ENCODE results near the gene LPCAT3.

DNA sequence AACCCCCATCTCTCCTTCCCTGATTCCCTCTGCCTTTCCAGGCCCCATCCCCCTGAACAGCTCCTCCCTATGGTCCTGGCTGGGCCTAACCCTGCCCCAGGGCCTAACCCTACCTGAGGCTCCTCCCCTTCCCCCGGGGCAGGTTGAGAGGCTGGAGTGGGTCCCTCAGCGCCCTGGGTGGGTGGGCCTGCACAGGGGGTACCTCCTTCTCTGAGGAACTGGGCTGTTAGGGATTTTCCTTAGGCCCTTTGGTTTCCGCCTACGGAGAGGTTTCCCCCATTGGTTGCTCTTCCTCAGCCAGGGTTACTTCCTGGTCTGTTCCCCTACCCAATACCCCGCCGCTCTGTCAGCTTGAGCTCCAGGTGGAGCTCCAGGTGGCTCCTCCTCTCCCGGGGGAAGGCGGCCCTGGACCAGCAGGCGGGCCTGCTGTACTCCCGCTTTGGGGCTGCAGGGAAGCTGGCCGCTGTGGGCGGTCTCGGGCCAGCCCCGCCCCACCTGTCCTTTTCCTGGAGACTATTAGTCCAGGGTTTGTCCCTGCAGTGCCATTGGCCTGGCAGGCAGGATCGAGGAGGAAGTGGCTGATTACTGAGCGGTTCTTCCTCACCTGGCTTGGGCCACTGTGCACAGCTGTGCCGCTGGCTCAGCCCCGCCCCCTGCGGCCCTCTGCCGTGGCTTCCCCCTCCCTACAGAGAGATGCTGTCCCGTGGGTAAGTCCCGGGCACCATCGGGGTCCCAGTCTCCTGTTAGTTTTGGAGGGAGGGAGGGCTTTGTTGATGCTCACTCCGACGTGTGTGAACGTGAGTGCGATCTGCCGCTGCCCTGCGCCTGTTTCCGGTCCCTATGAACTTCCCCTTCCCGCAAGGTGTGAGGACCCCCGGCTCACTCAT lies 72.0 kb downstream of the LPCAT3 start:
- TF ChIP-seq, protein P1, sequence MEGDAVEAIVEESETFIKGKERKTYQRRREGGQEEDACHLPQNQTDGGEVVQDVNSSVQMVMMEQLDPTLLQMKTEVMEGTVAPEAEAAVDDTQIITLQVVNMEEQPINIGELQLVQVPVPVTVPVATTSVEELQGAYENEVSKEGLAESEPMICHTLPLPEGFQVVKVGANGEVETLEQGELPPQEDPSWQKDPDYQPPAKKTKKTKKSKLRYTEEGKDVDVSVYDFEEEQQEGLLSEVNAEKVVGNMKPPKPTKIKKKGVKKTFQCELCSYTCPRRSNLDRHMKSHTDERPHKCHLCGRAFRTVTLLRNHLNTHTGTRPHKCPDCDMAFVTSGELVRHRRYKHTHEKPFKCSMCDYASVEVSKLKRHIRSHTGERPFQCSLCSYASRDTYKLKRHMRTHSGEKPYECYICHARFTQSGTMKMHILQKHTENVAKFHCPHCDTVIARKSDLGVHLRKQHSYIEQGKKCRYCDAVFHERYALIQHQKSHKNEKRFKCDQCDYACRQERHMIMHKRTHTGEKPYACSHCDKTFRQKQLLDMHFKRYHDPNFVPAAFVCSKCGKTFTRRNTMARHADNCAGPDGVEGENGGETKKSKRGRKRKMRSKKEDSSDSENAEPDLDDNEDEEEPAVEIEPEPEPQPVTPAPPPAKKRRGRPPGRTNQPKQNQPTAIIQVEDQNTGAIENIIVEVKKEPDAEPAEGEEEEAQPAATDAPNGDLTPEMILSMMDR (conservative IDR thresholded peaks at IDR 0.05; ENCODE audit: low read depth, low read length) = no peak
- TF ChIP-seq RAD21 (IDR thresholded peaks at IDR 0.05; ENCODE audit: low read length) (no peak), POLR2A (IDR thresholded peaks at IDR 0.05; ENCODE audit: low read depth, low read length) (no peak), NFE2L2 (IDR thresholded peaks at IDR 0.05; ENCODE audit: low read depth, low read length) (no peak), RFX5 (IDR thresholded peaks at IDR 0.05; ENCODE audit: low read depth, low read length) (no peak), RCOR1 (IDR thresholded peaks at IDR 0.05; ENCODE audit: insufficient replicate concordance, low read length) (no peak), CEBPB (IDR thresholded peaks at IDR 0.05; ENCODE audit: low read depth, low read length) (no peak)
- TF ChIP-seq, protein P2, sequence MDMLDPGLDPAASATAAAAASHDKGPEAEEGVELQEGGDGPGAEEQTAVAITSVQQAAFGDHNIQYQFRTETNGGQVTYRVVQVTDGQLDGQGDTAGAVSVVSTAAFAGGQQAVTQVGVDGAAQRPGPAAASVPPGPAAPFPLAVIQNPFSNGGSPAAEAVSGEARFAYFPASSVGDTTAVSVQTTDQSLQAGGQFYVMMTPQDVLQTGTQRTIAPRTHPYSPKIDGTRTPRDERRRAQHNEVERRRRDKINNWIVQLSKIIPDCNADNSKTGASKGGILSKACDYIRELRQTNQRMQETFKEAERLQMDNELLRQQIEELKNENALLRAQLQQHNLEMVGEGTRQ (IDR thresholded peaks at IDR 0.05; ENCODE audit: low read depth, low read length) = no peak

All from IMR-90 (cell line).